Tibial nerve (tissue), 4 donors: ENCODE results near the gene TNIK. TPM values are rescaled to one million over a fixed set of nuclear protein-coding genes. Genes with fewer than 3 reads are reported as not detected.
A peak's percentile ranks its signal among the peaks of the same experiment; 100 is the strongest.

Experiments used
- DNase-seq, 2 donors: peaks; one replicate each; pipeline ENCODE4 v3.0.0-alpha.2; 2019; ENCODE audit warnings: low spot score in 2 of 2
- H3K27ac ChIP-seq, 4 donors: fragments of 200-600 bp; sonication (generic) in 3 of 4; one replicate each; pipeline ENCODE4 v1.5.1; 2017 to 2019; ENCODE audit warnings: mild to moderate bottlenecking in 1 of 4
- H3K27me3 ChIP-seq, 2 donors: fragments of 200-600 bp; sonication (generic) in 1 of 2; one replicate each; pipeline versions ENCODE4 v1.5.1 to v1.6.0; 2017 to 2019
- H3K36me3 ChIP-seq, 3 donors: fragments of 200-600 bp; sonication (generic); one replicate each; pipeline ENCODE4 v1.5.1; 2018 to 2019
- H3K4me1 ChIP-seq, 4 donors: fragments of 200-600 bp; sonication (generic) in 3 of 4; one replicate each; pipeline ENCODE4 v1.5.1; 2017 to 2019
- H3K4me3 ChIP-seq, 4 donors: fragments of 200-600 bp; sonication (generic) in 3 of 4; one replicate each; pipeline ENCODE4 v1.5.1; 2017 to 2019; ENCODE audit warnings: mild to moderate bottlenecking in 1 of 4, moderate library complexity in 1 of 4
- H3K9me3 ChIP-seq, 4 donors: fragments of 200-600 bp; sonication (generic) in 3 of 4; one replicate each; pipeline ENCODE4 v1.5.1; 2017 to 2019
- CTCF ChIP-seq, 5 experiments: fragments of 200-600 bp in 3 of 5; fragments of 450-650 bp in 2 of 5; sonication (generic) in 3 of 5; IDR thresholded peaks; one replicate each; pipeline ENCODE4 v1.5.1; 2016 to 2019; ENCODE audit warnings: antibody characterized with exemption in 5 of 5, mild to moderate bottlenecking in 3 of 5, moderate library complexity in 2 of 5
- EP300 ChIP-seq, 2 donors: sonication (generic); formaldehyde crosslinking; IDR thresholded peaks; one replicate each; pipeline ENCODE4 v1.6.1; 2017; ENCODE audit warnings: antibody characterized with exemption in 2 of 2, mild to moderate bottlenecking in 1 of 2
- POLR2A ChIP-seq, 2 donors: fragments of 450-650 bp; IDR thresholded peaks; one replicate each; pipeline ENCODE4 v1.6.1; 2017; ENCODE audit warnings: antibody characterized with exemption in 2 of 2, mild to moderate bottlenecking in 2 of 2, moderate library complexity in 2 of 2
- whole genome bisulfite sequencing, 2 donors: methylation state at CpG; one replicate each; pipeline ENCODE4 v1.1.5; 2018; 5-methylcytosine and 5-hydroxymethylcytosine counted together
- total RNA-seq, 4 donors: library from RNA; depleted of rRNA; stranded (reverse); fragments of >200 nt; gene quantifications; one replicate each; pipeline ENCODE4 v1.1.0, GENCODE V29; 2016

Gene TNIK
- total RNA-seq, 4 donors from 2014 or later = 5.4 to 11.1 (median 7.5) TPM

- peaks cover 0 to 15% (median 2%) of the 10 kb centered on the region in 4 donors for H3K9me3 ChIP-seq
- no peak for TF ChIP-seq EP300 (IDR thresholded peaks at IDR 0.05)
- TF ChIP-seq CTCF (IDR thresholded peaks at IDR 0.05) = peak in 1 of 5 experiments; percentile 19
- H3K27me3 ChIP-seq = no peaks in the 10 kb centered on the region
- DNase-seq = no peak
- no peaks in the 10 kb centered on the region for H3K4me1 ChIP-seq
- no peak overlapping the region for H3K27ac ChIP-seq
- no peak overlapping the region for H3K4me3 ChIP-seq
- peaks cover 0 to 20% (median 0%) of the 10 kb centered on the region in 3 donors for H3K36me3 ChIP-seq
These were observed 296.8 kb downstream of the TNIK start for GRCh38 chr3:171163101-171164066.

- DNase-seq = no peak
- WGBS, 2 donors = 88 to 100% methylated on average over 1 of the region's 1 CpG
- Histone ChIP-seq H3K4me1 (no peaks in the 10 kb centered on the region), H3K9me3 (peaks cover 0 to 15% (median 2%) of the 10 kb centered on the region in 4 donors), H3K4me3 (no peak overlapping the region), H3K27ac (no peak overlapping the region), H3K36me3 (peaks cover 0 to 16% (median 0%) of the 10 kb centered on the region in 3 donors), H3K27me3 (no peaks in the 10 kb centered on the region)
- TF ChIP-seq POLR2A (IDR thresholded peaks at IDR 0.05) = no peak
- no peak for TF ChIP-seq EP300 (IDR thresholded peaks at IDR 0.05)
- TF ChIP-seq CTCF (IDR thresholded peaks at IDR 0.05) = no peak
These were observed 299.9 kb downstream of the TNIK start for GRCh38 chr3:171160325-171160724.

- Histone ChIP-seq H3K27ac (no peak overlapping the region), H3K9me3 (peaks cover 0 to 15% (median 2%) of the 10 kb centered on the region in 4 donors), H3K27me3 (no peaks in the 10 kb centered on the region), H3K36me3 (peaks cover 0 to 16% (median 0%) of the 10 kb centered on the region in 3 donors), H3K4me3 (no peak overlapping the region), H3K4me1 (no peaks in the 10 kb centered on the region)
- no peak for DNase-seq
- 82 to 83% methylated on average over 6 of the region's 6 CpGs for WGBS, 2 donors
- TF ChIP-seq CTCF (IDR thresholded peaks at IDR 0.05) = no peak
- no peak for TF ChIP-seq EP300 (IDR thresholded peaks at IDR 0.05)
- TF ChIP-seq POLR2A (IDR thresholded peaks at IDR 0.05) = no peak
These were observed 300.4 kb downstream of the TNIK start for GRCh38 chr3:171159822-171160157.

GRCh38 chr3:171159024-171159821, 301.0 kb downstream of the TNIK start:
- peaks cover 0 to 16% (median 0%) of the 10 kb centered on the region in 3 donors for H3K36me3 ChIP-seq
- TF ChIP-seq POLR2A (IDR thresholded peaks at IDR 0.05) = no peak
- TF ChIP-seq EP300 (IDR thresholded peaks at IDR 0.05) = no peak
- no peak for TF ChIP-seq CTCF (IDR thresholded peaks at IDR 0.05)
- H3K27ac ChIP-seq = no peak overlapping the region
- no peak overlapping the region for H3K4me3 ChIP-seq
- DNase-seq = no peak
- H3K27me3 ChIP-seq = no peaks in the 10 kb centered on the region
- 69 to 71% methylated on average over 20 of the region's 20 CpGs for WGBS, 2 donors
- peaks cover 0 to 15% (median 2%) of the 10 kb centered on the region in 4 donors for H3K9me3 ChIP-seq
- no peaks in the 10 kb centered on the region for H3K4me1 ChIP-seq
